Measurements from ENCODE around the gene ZNF787. TPM values are rescaled to one million over a fixed set of nuclear protein-coding genes. Genes with fewer than 3 reads are reported as not detected.
"Not testable (repeated sequence)": the region's sequence is repeated elsewhere in the genome, so short reads cannot be mapped to it uniquely, and the experiment has no call there.

ZNF787 gene
- total RNA-seq, 2 experiments from 2014 or later, result 24.2 to 26.1 TPM

- DNase-seq, result peak; percentile 11
- Mint-ChIP-seq H3K4me3 (no peak overlapping the region), H3K27ac (peak overlapping the region; percentile 48), H3K36me3 (ENCODE audit: low read depth) (peaks cover 29% of the 10 kb centered on the region), H3K27me3 (ENCODE audit: low read depth) (no peaks in the 10 kb centered on the region), H3K9me3 (no peaks in the 10 kb centered on the region), H3K4me1 (ENCODE audit: low read depth) (peaks cover 16% of the 10 kb centered on the region)
- intact Hi-C loops (cut with micrococcal nuclease), result no loop called here
- CTCF ChIA-PET, result interaction anchor here (1.2 kb wide), 1 partner anchor 19 kb away, joined by 3 read pairs; no protein-coding TSS in a partner anchor
Observed at GRCh38 chr19:56153507-56153906, 32.4 kb upstream of the ZNF787 start.

- no peak overlapping the region for H3K27ac Mint-ChIP-seq
- H3K9me3 Mint-ChIP-seq, result no peaks in the 10 kb centered on the region
- H3K27me3 Mint-ChIP-seq (ENCODE audit: low read depth), result no peaks in the 10 kb centered on the region
- no peak overlapping the region for H3K4me3 Mint-ChIP-seq
- no peak for DNase-seq
- H3K36me3 Mint-ChIP-seq (ENCODE audit: low read depth), result peaks cover 34% of the 10 kb centered on the region
- H3K4me1 Mint-ChIP-seq (ENCODE audit: low read depth), result peaks cover 16% of the 10 kb centered on the region
- intact Hi-C loops (cut with micrococcal nuclease), result no loop called here
- CTCF ChIA-PET, result interaction anchor here (1.2 kb wide), 1 partner anchor 18 kb away, joined by 3 read pairs; no protein-coding TSS in a partner anchor
Observed at GRCh38 chr19:56152644-56153043, 31.5 kb upstream of the ZNF787 start.

- no peaks in the 10 kb centered on the region for H3K9me3 Mint-ChIP-seq
- H3K27ac Mint-ChIP-seq, result no peak overlapping the region
- H3K36me3 Mint-ChIP-seq (ENCODE audit: low read depth), result peaks cover 26% of the 10 kb centered on the region
- H3K27me3 Mint-ChIP-seq (ENCODE audit: low read depth), result no peaks in the 10 kb centered on the region
- H3K4me3 Mint-ChIP-seq, result no peak overlapping the region
- DNase-seq, result no peak
- CTCF ChIA-PET, result no interaction called here
- intact Hi-C loops (cut with micrococcal nuclease), result no loop called here
- peaks cover 16% of the 10 kb centered on the region for H3K4me1 Mint-ChIP-seq (ENCODE audit: low read depth)
Observed at GRCh38 chr19:56150358-56150757, 29.3 kb upstream of the ZNF787 start.

- Mint-ChIP-seq H3K27ac (no peak overlapping the region), H3K4me3 (no peak overlapping the region), H3K36me3 (ENCODE audit: low read depth) (peaks cover 25% of the 10 kb centered on the region), H3K4me1 (ENCODE audit: low read depth) (peaks cover 16% of the 10 kb centered on the region), H3K27me3 (ENCODE audit: low read depth) (no peaks in the 10 kb centered on the region), H3K9me3 (no peaks in the 10 kb centered on the region)
- intact Hi-C loops (cut with micrococcal nuclease), result no loop called here
- no peak for DNase-seq
- CTCF ChIA-PET, result no interaction called here
Observed at GRCh38 chr19:56149656-56150038, 28.6 kb upstream of the ZNF787 start.

- H3K9me3 Mint-ChIP-seq; intact Hi-C loops (cut with micrococcal nuclease); H3K27ac Mint-ChIP-seq; H3K27me3 Mint-ChIP-seq (ENCODE audit: low read depth); DNase-seq; CTCF ChIA-PET; H3K4me3 Mint-ChIP-seq: not testable (repeated sequence)
- H3K4me1 Mint-ChIP-seq (ENCODE audit: low read depth), result peaks cover 20% of the 10 kb centered on the region
- peaks cover 25% of the 10 kb centered on the region for H3K36me3 Mint-ChIP-seq (ENCODE audit: low read depth)
Observed at GRCh38 chr19:56148955-56149655, 28.0 kb upstream of the ZNF787 start.

- no peak overlapping the region for H3K27ac Mint-ChIP-seq
- no peaks in the 10 kb centered on the region for H3K27me3 Mint-ChIP-seq (ENCODE audit: low read depth)
- H3K4me3 Mint-ChIP-seq, result no peak overlapping the region
- CTCF ChIA-PET, result no interaction called here
- DNase-seq, result no peak
- H3K9me3 Mint-ChIP-seq, result no peaks in the 10 kb centered on the region
- intact Hi-C loops (cut with micrococcal nuclease), result no loop called here
- peaks cover 20% of the 10 kb centered on the region for H3K4me1 Mint-ChIP-seq (ENCODE audit: low read depth)
- peaks cover 19% of the 10 kb centered on the region for H3K36me3 Mint-ChIP-seq (ENCODE audit: low read depth)
Observed at GRCh38 chr19:56148096-56148495, 27.0 kb upstream of the ZNF787 start.

GRCh38 chr19:56147307-56147706 is 26.2 kb upstream of the ZNF787 start:
- no peaks in the 10 kb centered on the region for H3K27me3 Mint-ChIP-seq (ENCODE audit: low read depth)

GRCh38 chr19:56146904-56147303 is 25.8 kb upstream of the ZNF787 start:
- H3K36me3 Mint-ChIP-seq (ENCODE audit: low read depth), result peaks cover 17% of the 10 kb centered on the region
- peaks cover 23% of the 10 kb centered on the region for H3K4me1 Mint-ChIP-seq (ENCODE audit: low read depth)
- no peaks in the 10 kb centered on the region for H3K27me3 Mint-ChIP-seq (ENCODE audit: low read depth)
- H3K4me3 Mint-ChIP-seq, result no peak overlapping the region
- DNase-seq, result no peak
- CTCF ChIA-PET, result interaction anchor here (0.6 kb wide), 1 partner anchor 25 kb away, joined by 4 read pairs; no protein-coding TSS in a partner anchor
- intact Hi-C loops (cut with micrococcal nuclease), result no loop called here
- no peak overlapping the region for H3K27ac Mint-ChIP-seq
- H3K9me3 Mint-ChIP-seq, result no peaks in the 10 kb centered on the region

More at GRCh38 chr19:56147307-56147706, 26.2 kb upstream of the ZNF787 start:
- intact Hi-C loops (cut with micrococcal nuclease), result no loop called here
- DNase-seq, result no peak
- Mint-ChIP-seq H3K4me3 (no peak overlapping the region), H3K36me3 (ENCODE audit: low read depth) (peaks cover 17% of the 10 kb centered on the region), H3K27ac (no peak overlapping the region), H3K9me3 (no peaks in the 10 kb centered on the region), H3K4me1 (ENCODE audit: low read depth) (peaks cover 20% of the 10 kb centered on the region)
- CTCF ChIA-PET, result interaction anchor here (0.6 kb wide), 1 partner anchor 25 kb away, joined by 4 read pairs; no protein-coding TSS in a partner anchor

GRCh38 chr19:56145698-56146097 is 24.6 kb upstream of the ZNF787 start:
- intact Hi-C loops (cut with micrococcal nuclease), result no loop called here
- CTCF ChIA-PET, result no interaction called here
- Mint-ChIP-seq H3K27me3 (ENCODE audit: low read depth) (no peaks in the 10 kb centered on the region), H3K27ac (no peak overlapping the region), H3K9me3 (no peaks in the 10 kb centered on the region), H3K36me3 (ENCODE audit: low read depth) (peaks cover 17% of the 10 kb centered on the region), H3K4me3 (no peak overlapping the region), H3K4me1 (ENCODE audit: low read depth) (peaks cover 26% of the 10 kb centered on the region)
- no peak for DNase-seq

GRCh38 chr19:56144831-56145230 is 23.7 kb upstream of the ZNF787 start:
- Mint-ChIP-seq H3K9me3 (no peaks in the 10 kb centered on the region), H3K36me3 (ENCODE audit: low read depth) (peaks cover 13% of the 10 kb centered on the region), H3K27ac (no peak overlapping the region), H3K27me3 (ENCODE audit: low read depth) (no peaks in the 10 kb centered on the region), H3K4me3 (no peak overlapping the region), H3K4me1 (ENCODE audit: low read depth) (peaks cover 32% of the 10 kb centered on the region)
- DNase-seq, result no peak
- intact Hi-C loops (cut with micrococcal nuclease), result no loop called here
- CTCF ChIA-PET, result no interaction called here

- DNase-seq, result no peak
- CTCF ChIA-PET, result no interaction called here
- H3K27me3 Mint-ChIP-seq (ENCODE audit: low read depth), result no peaks in the 10 kb centered on the region
Observed at GRCh38 chr19:56144376-56144775, 23.3 kb upstream of the ZNF787 start.

GRCh38 chr19:56142897-56143434 is 21.9 kb upstream of the ZNF787 start:
- DNase-seq, result no peak
- CTCF ChIA-PET, result interaction anchor here (0.6 to 0.7 kb wide), 2 partner anchors 12 to 29 kb away, joined by 3 to 4 read pairs; no protein-coding TSS in a partner anchor
- Mint-ChIP-seq H3K36me3 (ENCODE audit: low read depth) (peaks cover 2% of the 10 kb centered on the region), H3K4me1 (ENCODE audit: low read depth) (peaks cover 35% of the 10 kb centered on the region), H3K27ac (no peak overlapping the region), H3K9me3 (no peaks in the 10 kb centered on the region), H3K27me3 (ENCODE audit: low read depth) (no peaks in the 10 kb centered on the region), H3K4me3 (no peak overlapping the region)
- intact Hi-C loops (cut with micrococcal nuclease), result no loop called here

More at GRCh38 chr19:56144376-56144775, 23.3 kb upstream of the ZNF787 start:
- peaks cover 10% of the 10 kb centered on the region for H3K36me3 Mint-ChIP-seq (ENCODE audit: low read depth)
- intact Hi-C loops (cut with micrococcal nuclease), result no loop called here
- H3K9me3 Mint-ChIP-seq, result no peaks in the 10 kb centered on the region
- H3K4me1 Mint-ChIP-seq (ENCODE audit: low read depth), result peaks cover 32% of the 10 kb centered on the region
- H3K27ac Mint-ChIP-seq, result no peak overlapping the region
- no peak overlapping the region for H3K4me3 Mint-ChIP-seq

Data from activated naive CD4-positive, alpha-beta T cell treated with anti-CD3 and anti-CD28 coated beads for 36 hours (primary cell).